Neural cell (in vitro differentiated cells): ENCODE data around the gene STX16.

Experiments used
- SMC3 ChIP-seq: fragments of 450-650 bp; conservative IDR thresholded peaks from 2 replicates; pipeline ENCODE4 v1.6.1; 2014; ENCODE audit warnings: antibody characterized with exemption, mild to moderate bottlenecking, moderate library complexity; ENCODE audit not compliant: poor library complexity
- TF ChIP-seq, protein P1 (sequence below): fragments of 450-650 bp; IDR thresholded peaks from 2 replicates; pipeline ENCODE4 v1.5.1; 2014; ENCODE audit warnings: antibody characterized with exemption, mild to moderate bottlenecking, moderate library complexity; ENCODE audit not compliant: poor library complexity, severe bottlenecking

DNA sequence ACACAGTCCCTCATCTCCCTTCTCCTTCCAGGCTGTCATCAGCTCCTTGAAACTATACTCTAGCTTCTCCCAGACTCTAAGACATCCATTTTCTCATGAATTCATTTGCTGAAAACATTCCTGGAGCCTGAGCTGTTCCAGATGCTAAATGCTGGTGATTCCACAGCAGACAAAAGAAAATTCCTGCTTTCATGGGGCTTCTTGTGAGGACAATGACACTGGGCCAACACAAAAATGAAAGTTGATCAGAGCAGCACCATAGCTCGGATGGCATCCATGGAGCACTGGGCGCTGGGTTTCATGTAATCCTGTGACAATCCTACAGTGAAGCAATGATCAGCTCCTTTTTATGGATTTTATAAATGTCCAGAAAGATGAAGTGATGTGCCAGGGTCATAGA is 47.4 kb upstream of the STX16 start:
- TF ChIP-seq, protein P1, sequence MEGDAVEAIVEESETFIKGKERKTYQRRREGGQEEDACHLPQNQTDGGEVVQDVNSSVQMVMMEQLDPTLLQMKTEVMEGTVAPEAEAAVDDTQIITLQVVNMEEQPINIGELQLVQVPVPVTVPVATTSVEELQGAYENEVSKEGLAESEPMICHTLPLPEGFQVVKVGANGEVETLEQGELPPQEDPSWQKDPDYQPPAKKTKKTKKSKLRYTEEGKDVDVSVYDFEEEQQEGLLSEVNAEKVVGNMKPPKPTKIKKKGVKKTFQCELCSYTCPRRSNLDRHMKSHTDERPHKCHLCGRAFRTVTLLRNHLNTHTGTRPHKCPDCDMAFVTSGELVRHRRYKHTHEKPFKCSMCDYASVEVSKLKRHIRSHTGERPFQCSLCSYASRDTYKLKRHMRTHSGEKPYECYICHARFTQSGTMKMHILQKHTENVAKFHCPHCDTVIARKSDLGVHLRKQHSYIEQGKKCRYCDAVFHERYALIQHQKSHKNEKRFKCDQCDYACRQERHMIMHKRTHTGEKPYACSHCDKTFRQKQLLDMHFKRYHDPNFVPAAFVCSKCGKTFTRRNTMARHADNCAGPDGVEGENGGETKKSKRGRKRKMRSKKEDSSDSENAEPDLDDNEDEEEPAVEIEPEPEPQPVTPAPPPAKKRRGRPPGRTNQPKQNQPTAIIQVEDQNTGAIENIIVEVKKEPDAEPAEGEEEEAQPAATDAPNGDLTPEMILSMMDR = no peak
- TF ChIP-seq SMC3 = no peak
